Liver (tissue), 9 donors: Measurements from ENCODE around the gene OR6C2. TPM values are rescaled to one million over a fixed set of nuclear protein-coding genes. Genes with fewer than 3 reads are reported as not detected.
"Not testable (repeated sequence)": the region's sequence is repeated elsewhere in the genome, so short reads cannot be mapped to it uniquely, and the experiment has no call there.

ENCODE experiments used
- DNase-seq: peaks from one replicate; pipeline ENCODE4 v3.0.0-alpha.2; 2017; ENCODE audit warnings: low spot score
- H3K27ac ChIP-seq, 2 donors: one replicate each; pipeline ENCODE4 v1.7.0; 2013; ENCODE audit warnings: inconsistent platforms in 2 of 2, low read length in 2 of 2, control low read depth in 1 of 2, low read depth in 1 of 2, mild to moderate bottlenecking in 1 of 2
- H3K27me3 ChIP-seq, 4 donors: one replicate each; pipeline versions ENCODE4 v1.6.1 to v1.7.0; 2013; ENCODE audit warnings: low read length in 3 of 4, inconsistent platforms in 1 of 4, mild to moderate bottlenecking in 1 of 4, moderate library complexity in 1 of 4; ENCODE audit not compliant: control insufficient read depth in 4 of 4, insufficient read depth in 4 of 4
- H3K36me3 ChIP-seq, 4 donors: one replicate each; pipeline versions ENCODE4 v1.6.1 to v1.7.0; 2013; ENCODE audit warnings: low read length in 3 of 4, mild to moderate bottlenecking in 3 of 4, low read depth in 1 of 4, moderate library complexity in 1 of 4; ENCODE audit not compliant: control insufficient read depth in 4 of 4, insufficient read depth in 3 of 4
- H3K4me1 ChIP-seq, 4 donors: one replicate each; pipeline versions ENCODE4 v1.6.1 to v1.7.0; 2013; ENCODE audit warnings: low read length in 3 of 4, mild to moderate bottlenecking in 3 of 4, moderate library complexity in 1 of 4; ENCODE audit not compliant: control insufficient read depth in 4 of 4, insufficient read depth in 4 of 4
- H3K4me3 ChIP-seq, 3 donors: one replicate each; pipeline versions ENCODE4 v1.6.1 to v1.7.0; 2013; ENCODE audit warnings: low read length in 3 of 3, control low read depth in 1 of 3, low read depth in 1 of 3, mild to moderate bottlenecking in 1 of 3
- H3K9ac ChIP-seq, 2 donors: one replicate each; pipeline ENCODE4 v1.7.0; 2013; ENCODE audit warnings: low read length in 2 of 2, mild to moderate bottlenecking in 2 of 2, moderate library complexity in 2 of 2, control low read depth in 1 of 2, low read depth in 1 of 2
- H3K9me3 ChIP-seq, 4 donors: one replicate each; pipeline versions ENCODE4 v1.6.1 to v1.7.0; 2013; ENCODE audit warnings: low read length in 3 of 4; ENCODE audit not compliant: control insufficient read depth in 4 of 4
- CTCF ChIP-seq: fragments of 150-350 bp; IDR thresholded peaks from 2 replicates; pipeline ENCODE4 v1.5.1; 2017; ENCODE audit warnings: improper control_type of control experiment, low read depth, low read length; ENCODE audit not compliant: missing input control
- FOXA1 ChIP-seq: IDR thresholded peaks from 2 replicates; pipeline ENCODE4 v1.6.1; 2016; ENCODE audit warnings: antibody characterized with exemption
- FOXA2 ChIP-seq: IDR thresholded peaks from 2 replicates; pipeline ENCODE4 v1.6.1; 2016; ENCODE audit warnings: antibody characterized with exemption
- HNF4A ChIP-seq, 2 donors: conservative IDR thresholded peaks; 2 replicates each; pipeline ENCODE4 v1.6.1; 2016; ENCODE audit warnings: antibody characterized with exemption in 2 of 2, mild to moderate bottlenecking in 2 of 2
- HNF4G ChIP-seq: IDR thresholded peaks from 2 replicates; pipeline ENCODE4 v1.6.1; 2016; ENCODE audit warnings: antibody characterized with exemption
- MAX ChIP-seq: IDR thresholded peaks from 2 replicates; pipeline ENCODE4 v1.6.1; 2016; ENCODE audit warnings: antibody characterized with exemption
- SP1 ChIP-seq: IDR thresholded peaks from 2 replicates; pipeline ENCODE4 v1.6.1; 2018; ENCODE audit warnings: antibody characterized with exemption, mild to moderate bottlenecking
- TAF1 ChIP-seq: conservative IDR thresholded peaks from 2 replicates; pipeline ENCODE4 v1.6.1; 2016; ENCODE audit warnings: antibody characterized with exemption, mild to moderate bottlenecking
- YY1 ChIP-seq: IDR thresholded peaks from 2 replicates; pipeline ENCODE4 v1.6.1; 2016; ENCODE audit warnings: antibody characterized with exemption, mild to moderate bottlenecking
- WGBS: extraction: QIAGEN DNeasy Blood & Tissue Kit; methylation state at CpG from one replicate; pipeline ENCODE4 v1.1.7; 2013; 5-methylcytosine and 5-hydroxymethylcytosine counted together
- polyA plus RNA-seq, 2 donors: library from polyadenylated mRNA; stranded (reverse) in 1 of 2; unstranded in 1 of 2; fragments of 200-250 nt in 1 of 2; fragments of >200 nt in 1 of 2; fragmentation: Nextera tagmentation in 1 of 2; extraction: Ambion mirVana in 1 of 2; gene quantifications; one replicate each; pipeline versions ENCODE4 v1.2.1 to v1.2.3, GENCODE V29; 2013 to 2015
- total RNA-seq, 2 donors: library from RNA; depleted of rRNA; stranded (reverse); fragments of >200 nt; gene quantifications; one replicate each; pipeline ENCODE4 v1.2.3, GENCODE V29; 2014
- TF ChIP-seq, protein P1 (sequence below): IDR thresholded peaks from 2 replicates; pipeline ENCODE4 v1.6.1; 2016; ENCODE audit warnings: antibody characterized with exemption
- TF ChIP-seq, protein P2 (sequence below): IDR thresholded peaks from 2 replicates; pipeline ENCODE4 v1.6.1; 2016; ENCODE audit warnings: antibody characterized with exemption
- donor health status: healthy.
- donor health status: healthy.
- donor health status: healthy.
- donor health status: healthy.
- donor health status: healthy.

Gene OR6C2
- total and polyA plus RNA-seq, 4 donors: not detected

GRCh38 chr12:55428331-55429243 is 15.3 kb upstream of the OR6C2 start:
- H3K27me3 ChIP-seq: peaks cover 0 to 4% (median 0%) of the 10 kb centered on the region in 4 donors
- no peaks in the 10 kb centered on the region for H3K36me3 ChIP-seq
- DNase-seq: no peak
- WGBS: 34% methylated on average over 1 of the region's 1 CpG
- no peak overlapping the region for H3K27ac ChIP-seq
- H3K4me3 ChIP-seq: no peak overlapping the region
- no peaks in the 10 kb centered on the region for H3K4me1 ChIP-seq
- TF ChIP-seq, protein P1, sequence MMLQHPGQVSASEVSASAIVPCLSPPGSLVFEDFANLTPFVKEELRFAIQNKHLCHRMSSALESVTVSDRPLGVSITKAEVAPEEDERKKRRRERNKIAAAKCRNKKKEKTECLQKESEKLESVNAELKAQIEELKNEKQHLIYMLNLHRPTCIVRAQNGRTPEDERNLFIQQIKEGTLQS: no peak
- TF ChIP-seq FOXA2 (no peak), SP1 (no peak), CTCF (no peak)
- TF ChIP-seq, protein P2, sequence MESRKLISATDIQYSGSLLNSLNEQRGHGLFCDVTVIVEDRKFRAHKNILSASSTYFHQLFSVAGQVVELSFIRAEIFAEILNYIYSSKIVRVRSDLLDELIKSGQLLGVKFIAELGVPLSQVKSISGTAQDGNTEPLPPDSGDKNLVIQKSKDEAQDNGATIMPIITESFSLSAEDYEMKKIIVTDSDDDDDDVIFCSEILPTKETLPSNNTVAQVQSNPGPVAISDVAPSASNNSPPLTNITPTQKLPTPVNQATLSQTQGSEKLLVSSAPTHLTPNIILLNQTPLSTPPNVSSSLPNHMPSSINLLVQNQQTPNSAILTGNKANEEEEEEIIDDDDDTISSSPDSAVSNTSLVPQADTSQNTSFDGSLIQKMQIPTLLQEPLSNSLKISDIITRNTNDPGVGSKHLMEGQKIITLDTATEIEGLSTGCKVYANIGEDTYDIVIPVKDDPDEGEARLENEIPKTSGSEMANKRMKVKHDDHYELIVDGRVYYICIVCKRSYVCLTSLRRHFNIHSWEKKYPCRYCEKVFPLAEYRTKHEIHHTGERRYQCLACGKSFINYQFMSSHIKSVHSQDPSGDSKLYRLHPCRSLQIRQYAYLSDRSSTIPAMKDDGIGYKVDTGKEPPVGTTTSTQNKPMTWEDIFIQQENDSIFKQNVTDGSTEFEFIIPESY: no peak
- no peaks in the 10 kb centered on the region for H3K9me3 ChIP-seq
- no peak overlapping the region for H3K9ac ChIP-seq

- not testable (repeated sequence) for H3K4me1 ChIP-seq, H3K4me3 ChIP-seq, H3K9me3 ChIP-seq, H3K27ac ChIP-seq, H3K9ac ChIP-seq, H3K27me3 ChIP-seq, DNase-seq, H3K36me3 ChIP-seq
- 86% methylated on average over 5 of the region's 5 CpGs for WGBS
Observed at GRCh38 chr12:55441233-55441632, 2.6 kb upstream of the OR6C2 start.

DNA sequence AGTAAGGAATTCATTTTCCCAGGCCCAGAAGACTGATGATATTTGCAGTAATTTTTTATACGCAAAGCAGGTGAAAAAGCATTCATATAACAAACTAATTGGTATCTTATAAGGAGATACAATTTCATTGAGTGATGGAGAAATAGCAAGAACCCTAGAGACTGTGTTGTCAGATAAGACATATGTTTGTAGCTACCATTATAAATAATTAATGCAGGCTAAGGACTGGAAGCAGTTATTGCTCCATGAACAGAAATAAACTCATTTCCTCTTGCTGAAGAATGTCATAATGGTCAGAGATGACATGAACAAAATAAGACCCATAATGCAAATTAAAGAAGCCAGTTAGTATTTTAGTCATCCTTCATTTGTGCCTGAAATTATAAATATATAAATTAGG is 1.5 kb downstream of the OR6C2 start:
- H3K4me3 ChIP-seq: no peak overlapping the region
- no peak for TF ChIP-seq YY1
- no peak for TF ChIP-seq FOXA2
- TF ChIP-seq TAF1: no peak
- no peak for TF ChIP-seq HNF4A (conservative IDR thresholded peaks at IDR 0.05)
- TF ChIP-seq, protein P2: no peak
- TF ChIP-seq FOXA1: no peak
- TF ChIP-seq, protein P1: no peak
- no peak for TF ChIP-seq MAX
- TF ChIP-seq HNF4G: no peak
- TF ChIP-seq CTCF: no peak

More for the DNA sequence above, 1.5 kb downstream of the OR6C2 start:
- Histone ChIP-seq H3K4me1 (no peaks in the 10 kb centered on the region), H3K27me3 (peaks cover 0 to 3% (median 0%) of the 10 kb centered on the region in 4 donors), H3K27ac (no peak overlapping the region), H3K9ac (no peak overlapping the region), H3K36me3 (no peaks in the 10 kb centered on the region), H3K9me3 (peaks cover 0 to 3% (median under 1%) of the 10 kb centered on the region in 4 donors)
- DNase-seq: no peak
- WGBS: 94% methylated on average over 1 of the region's 1 CpG
